ENCODE data around the gene ITPRID1. TPM values are rescaled to one million over a fixed set of nuclear protein-coding genes. Genes with fewer than 3 reads are reported as not detected.
A peak's percentile ranks its signal among the peaks of the same experiment; 100 is the strongest.

The ITPRID1 gene
- total and polyA plus RNA-seq, 12 donors, result not detected

DNA sequence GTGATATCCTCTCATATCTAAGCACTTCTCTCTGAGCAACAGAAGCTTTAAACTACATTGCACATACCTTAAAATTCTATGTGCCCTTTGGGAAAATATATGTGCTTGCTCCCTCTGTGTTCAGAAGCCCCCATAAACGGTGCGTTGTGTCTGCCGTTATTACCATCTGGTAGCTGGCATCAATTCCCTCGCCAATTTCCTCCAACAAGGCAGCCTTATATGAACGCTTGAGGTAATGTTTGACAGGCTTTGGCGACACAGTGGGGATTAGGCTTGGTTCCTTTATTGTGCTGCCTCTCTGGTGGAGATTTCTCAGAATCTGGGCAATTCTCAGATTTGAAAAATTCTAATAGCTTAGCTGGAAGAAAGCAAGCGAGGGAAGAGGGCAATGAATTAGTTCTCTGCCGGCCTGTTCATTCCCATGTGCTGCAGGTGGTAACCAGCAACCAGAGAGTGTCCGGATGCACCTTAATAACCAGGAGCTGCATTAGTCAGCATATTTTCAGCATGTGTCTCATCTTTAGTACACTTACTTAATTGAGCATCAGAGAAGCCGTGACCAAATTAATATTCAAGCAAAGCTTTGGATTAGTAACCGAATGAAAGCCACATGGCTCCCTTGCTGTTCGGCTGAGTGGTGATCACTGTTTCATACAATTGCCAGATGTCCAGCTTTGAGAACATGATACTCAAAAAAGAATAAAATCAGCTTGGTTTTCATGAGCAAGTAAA, 165.8 kb downstream of the ITPRID1 start:
- DNase-seq (no peak), ATAC-seq (no peak)
- intact Hi-C loops (cut with DNase I), result no loop called here
- 90% methylated on average over 12 of the region's 12 CpGs for WGBS, 2 donors
- H3K4me1 ChIP-seq, result no peaks in the 10 kb centered on the region
- H3K27me3 ChIP-seq, result peaks cover 0 to 6% (median 0%) of the 10 kb centered on the region in 7 donors
- H3K36me3 ChIP-seq, result no peaks in the 10 kb centered on the region
- H3K4me3 ChIP-seq, result no peak overlapping the region
- H3K9me3 ChIP-seq, result no peaks in the 10 kb centered on the region
- H3K27ac ChIP-seq, result no peak overlapping the region
- TF ChIP-seq, protein P1, sequence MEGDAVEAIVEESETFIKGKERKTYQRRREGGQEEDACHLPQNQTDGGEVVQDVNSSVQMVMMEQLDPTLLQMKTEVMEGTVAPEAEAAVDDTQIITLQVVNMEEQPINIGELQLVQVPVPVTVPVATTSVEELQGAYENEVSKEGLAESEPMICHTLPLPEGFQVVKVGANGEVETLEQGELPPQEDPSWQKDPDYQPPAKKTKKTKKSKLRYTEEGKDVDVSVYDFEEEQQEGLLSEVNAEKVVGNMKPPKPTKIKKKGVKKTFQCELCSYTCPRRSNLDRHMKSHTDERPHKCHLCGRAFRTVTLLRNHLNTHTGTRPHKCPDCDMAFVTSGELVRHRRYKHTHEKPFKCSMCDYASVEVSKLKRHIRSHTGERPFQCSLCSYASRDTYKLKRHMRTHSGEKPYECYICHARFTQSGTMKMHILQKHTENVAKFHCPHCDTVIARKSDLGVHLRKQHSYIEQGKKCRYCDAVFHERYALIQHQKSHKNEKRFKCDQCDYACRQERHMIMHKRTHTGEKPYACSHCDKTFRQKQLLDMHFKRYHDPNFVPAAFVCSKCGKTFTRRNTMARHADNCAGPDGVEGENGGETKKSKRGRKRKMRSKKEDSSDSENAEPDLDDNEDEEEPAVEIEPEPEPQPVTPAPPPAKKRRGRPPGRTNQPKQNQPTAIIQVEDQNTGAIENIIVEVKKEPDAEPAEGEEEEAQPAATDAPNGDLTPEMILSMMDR (IDR thresholded peaks at IDR 0.05), result no peak

DNA sequence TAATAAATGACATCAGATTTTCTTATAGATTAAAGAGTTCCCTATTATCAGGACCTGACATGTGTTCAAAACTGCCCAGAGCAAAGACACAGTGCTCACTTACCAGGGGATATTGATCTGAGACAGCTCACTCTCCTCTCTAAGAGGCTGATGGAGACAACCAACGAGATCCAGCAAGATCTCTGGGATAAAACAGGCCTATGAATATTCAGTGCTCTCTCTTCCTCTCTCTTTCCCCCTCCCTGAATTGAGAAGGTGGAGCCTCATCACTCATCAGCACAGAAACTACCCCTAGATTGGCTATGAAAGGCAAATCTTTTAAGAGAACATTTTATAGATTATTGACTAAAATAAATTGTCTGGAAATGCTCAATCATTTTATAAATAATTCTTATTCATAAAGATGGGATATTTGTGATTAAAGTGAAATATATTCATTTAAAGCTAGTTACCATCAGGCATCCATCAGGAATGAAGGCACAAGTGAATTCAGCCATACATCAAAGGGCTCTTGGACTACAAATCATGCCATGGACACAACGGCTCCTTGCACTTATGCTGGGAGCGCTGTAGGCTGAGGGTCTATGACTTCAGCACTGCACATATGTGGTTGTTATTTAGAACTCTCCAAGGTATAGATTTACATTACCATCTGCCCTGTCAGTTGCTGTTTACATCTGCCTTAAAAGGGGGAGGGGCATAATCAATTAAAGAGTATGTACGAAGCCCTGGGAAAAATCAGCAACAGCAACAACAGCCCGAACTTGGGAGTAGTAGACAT, 169.7 kb downstream of the ITPRID1 start:
- H3K4me3 ChIP-seq, result no peak overlapping the region
- H3K9me3 ChIP-seq, result no peaks in the 10 kb centered on the region
- peaks cover 0 to 9% (median 0%) of the 10 kb centered on the region in 9 donors for H3K4me1 ChIP-seq
- TF ChIP-seq, protein P1 (IDR thresholded peaks at IDR 0.05), result no peak
- no peaks in the 10 kb centered on the region for H3K27me3 ChIP-seq
- H3K27ac ChIP-seq, result no peak overlapping the region
- H3K36me3 ChIP-seq, result no peaks in the 10 kb centered on the region
- ATAC-seq, result no peak
- 66 to 71% methylated on average over 5 of the region's 5 CpGs for WGBS, 2 donors
- intact Hi-C loops (cut with DNase I), result no loop called here
- DNase-seq, result no peak

DNA sequence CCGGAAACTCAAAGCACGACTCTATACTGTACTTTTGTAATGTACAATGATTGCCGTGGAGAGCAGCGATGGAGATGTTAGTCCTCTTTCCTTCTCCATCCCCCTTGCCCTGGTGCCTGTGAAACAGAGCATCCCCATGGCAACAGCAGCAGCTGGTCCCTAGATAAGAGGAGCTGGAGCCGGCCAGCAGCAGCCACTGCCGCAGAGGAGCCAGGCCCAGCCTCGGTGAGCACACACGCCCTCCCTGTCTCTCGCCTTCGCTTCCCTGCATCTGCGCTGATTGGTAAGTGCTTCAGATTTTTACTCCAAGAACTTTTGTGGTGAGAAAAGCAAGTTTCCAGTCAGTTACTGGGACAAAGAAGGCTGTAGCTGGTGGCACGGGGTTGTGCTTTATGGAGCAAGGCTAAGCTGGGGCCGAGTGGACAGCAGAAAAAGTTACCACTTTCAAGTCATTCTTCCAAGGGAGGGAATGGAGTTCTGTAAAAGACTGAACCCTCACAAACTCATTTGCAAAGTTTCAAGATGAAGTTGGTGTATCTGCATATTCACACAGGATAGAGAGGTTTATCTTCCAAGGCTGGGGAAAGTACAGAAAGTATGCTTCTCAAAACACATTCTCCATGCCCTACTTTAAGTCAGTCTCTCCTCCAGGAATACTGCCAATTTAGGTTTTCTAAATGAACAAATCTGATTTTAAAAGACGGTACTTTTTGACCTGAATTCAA, 173.3 kb downstream of the ITPRID1 start, which contains the start of gene PPP1R17:
Gene PPP1R17, plus strand, starts transcription at position 192 of the 725 bp plus-strand sequence. CDS start 5,227 bp downstream, outside the sequence.
- TF ChIP-seq, protein P1 (IDR thresholded peaks at IDR 0.05), result no peak
- ATAC-seq (peak in 7 of 8 donors; percentile 56 to 86 (median 69)), DNase-seq (peak; percentile 21 to 24)
- no peak within 1 kb of the TSS for H3K4me3 ChIP-seq
- no peaks in the 10 kb centered on the region for H3K9me3 ChIP-seq
- no peaks in the 10 kb centered on the region for H3K27me3 ChIP-seq
- no peak within 1 kb of the TSS for H3K27ac ChIP-seq
- H3K4me1 ChIP-seq, result peaks cover 0 to 18% (median 0%) of the 10 kb centered on the region in 9 donors
- intact Hi-C loops (cut with DNase I), result no loop called here
- H3K36me3 ChIP-seq, result no peaks in the 10 kb centered on the region
- 46 to 61% methylated on average over 14 of the region's 14 CpGs for WGBS, 2 donors

DNA sequence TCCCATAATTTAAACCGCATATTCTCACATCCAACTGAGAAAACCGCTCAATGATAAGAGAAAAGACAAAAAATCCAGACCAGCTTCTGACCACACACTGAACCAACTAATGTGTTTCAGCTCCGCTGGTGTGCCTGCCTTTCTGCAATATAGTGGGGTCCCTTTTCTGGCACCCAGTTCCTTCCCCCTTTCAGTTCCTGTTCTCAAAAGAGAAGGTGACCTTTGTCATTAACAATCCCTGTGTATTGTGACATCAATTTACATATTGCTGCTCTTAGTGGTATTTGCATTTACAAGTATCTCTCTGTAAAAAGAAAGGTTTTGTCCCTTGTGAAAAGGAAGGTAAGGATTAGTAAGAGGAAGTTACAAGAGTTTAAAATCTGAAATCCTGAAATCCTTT, 174.5 kb downstream of the ITPRID1 start:
- Histone ChIP-seq H3K9me3 (no peaks in the 10 kb centered on the region), H3K4me1 (peaks cover 0 to 18% (median 0%) of the 10 kb centered on the region in 9 donors), H3K4me3 (no peak overlapping the region), H3K27me3 (no peaks in the 10 kb centered on the region), H3K36me3 (no peaks in the 10 kb centered on the region), H3K27ac (no peak overlapping the region)
- DNase-seq (no peak), ATAC-seq (no peak)
- intact Hi-C loops (cut with DNase I), result no loop called here
- TF ChIP-seq, protein P1 (IDR thresholded peaks at IDR 0.05), result no peak
- whole genome bisulfite sequencing, 2 donors, result 70 to 76% methylated on average over 3 of the region's 3 CpGs

Measured in heart right ventricle (tissue), 16 donors.